NB4 (cell line): Measurements from ENCODE around the gene FTO.

Experiments used
- CTCF ChIP-seq: IDR thresholded peaks from one replicate; pipeline ENCODE4 v1.5.1; 2012; ENCODE audit warnings: low read depth, low read length
- POLR2A ChIP-seq: IDR thresholded peaks from 2 replicates; pipeline ENCODE4 v1.6.1; 2011; ENCODE audit warnings: mild to moderate bottlenecking; ENCODE audit not compliant: insufficient read length; ENCODE audit errors: extremely low read depth

- TF ChIP-seq POLR2A, result no peak
- TF ChIP-seq CTCF, result no peak
These were observed 305.7 kb downstream of the FTO start for GRCh38 chr16:54009464-54010176.
